Stimulated activated CD8-positive, alpha-beta memory T cell treated with anti-CD3 and anti-CD28 coated beads, Interleukin-7, amount 100 ng/mL, for 24 hours (primary cell): Measurements from ENCODE around the gene MAN2A1.

Experiments
- DNase-seq: peaks from one replicate; pipeline ENCODE4 v3.0.0-alpha.2; 2020; ENCODE audit warnings: low read depth

MAN2A1 gene

DNA sequence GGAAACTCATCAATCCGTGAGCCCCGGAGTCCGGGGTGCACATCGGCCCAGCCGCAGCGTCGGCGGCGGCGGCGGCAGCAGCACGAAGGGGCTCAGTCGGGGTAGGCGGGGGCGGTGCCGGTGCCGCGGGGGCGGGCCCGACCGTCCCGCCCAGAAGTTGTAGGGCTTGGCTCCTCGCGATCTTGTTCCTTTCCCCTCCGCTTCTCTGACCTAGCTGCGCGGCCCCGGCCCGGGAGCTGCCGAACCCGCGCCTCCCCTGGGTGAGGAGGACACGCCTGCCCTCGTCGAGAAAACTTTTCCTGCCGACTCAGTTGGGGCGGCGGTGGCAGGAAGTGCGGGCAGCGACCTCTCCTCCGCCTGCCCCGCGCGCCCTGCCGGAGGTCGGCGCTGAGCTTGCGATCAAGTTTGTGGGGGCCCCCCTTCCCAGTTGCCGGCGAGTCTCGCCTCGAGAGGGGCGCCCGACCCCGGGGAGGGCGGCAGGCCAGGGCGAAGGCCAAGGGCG is at the start of gene MAN2A1:
Gene MAN2A1, plus strand, starts transcription at position 188 of the 502 bp plus-strand sequence. CDS start 491 bp downstream, outside the sequence.
- peak; percentile 44 for DNase-seq

DNA sequence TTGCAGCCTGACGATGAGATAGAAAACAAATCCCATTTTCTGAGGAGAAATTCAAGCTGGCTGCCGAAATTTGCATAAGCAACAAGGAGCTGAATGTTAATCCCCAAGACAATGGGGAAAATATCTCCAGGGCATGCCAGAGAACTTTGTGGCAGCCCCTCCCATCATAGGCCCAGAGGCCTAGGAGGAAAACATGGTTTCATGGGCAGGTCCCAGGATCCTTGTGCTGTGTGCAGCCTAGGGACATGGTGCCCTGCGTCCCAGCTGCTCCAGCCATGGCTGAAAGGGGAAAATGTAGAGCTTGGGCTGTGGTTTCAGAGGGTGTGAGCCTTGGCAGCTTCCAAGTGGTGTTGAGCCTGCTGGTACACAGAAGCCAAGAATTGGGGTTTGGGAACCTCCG is 48.8 kb upstream of the MAN2A1 start:
- DNase-seq, result no peak

DNA sequence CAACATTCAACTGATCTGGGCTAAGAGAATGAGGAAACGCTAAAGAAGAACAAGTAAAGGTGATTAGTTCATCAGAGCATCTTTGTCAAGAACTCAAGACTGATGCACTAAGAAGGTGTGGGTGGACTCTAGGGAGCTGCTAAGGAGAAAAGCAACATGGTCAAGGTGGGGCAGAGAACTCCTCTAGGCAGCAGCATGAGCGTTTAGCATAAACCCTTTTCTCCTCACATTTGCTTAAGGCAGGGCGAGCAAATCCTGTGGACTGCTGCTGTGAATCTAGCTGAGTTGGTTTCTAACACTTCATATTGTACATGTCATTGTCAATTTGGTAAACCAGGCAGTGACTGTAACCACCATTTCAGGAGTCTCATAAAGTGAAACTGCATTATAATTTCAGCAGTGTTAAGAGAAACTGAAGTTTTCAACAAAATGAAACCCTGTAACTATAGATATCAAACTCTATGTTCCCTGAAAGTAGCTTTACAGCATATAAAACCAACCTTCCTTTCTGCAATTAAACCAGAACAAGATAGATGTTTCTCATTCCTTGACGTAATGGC is 45.9 kb upstream of the MAN2A1 start:
- no peak for DNase-seq

DNA sequence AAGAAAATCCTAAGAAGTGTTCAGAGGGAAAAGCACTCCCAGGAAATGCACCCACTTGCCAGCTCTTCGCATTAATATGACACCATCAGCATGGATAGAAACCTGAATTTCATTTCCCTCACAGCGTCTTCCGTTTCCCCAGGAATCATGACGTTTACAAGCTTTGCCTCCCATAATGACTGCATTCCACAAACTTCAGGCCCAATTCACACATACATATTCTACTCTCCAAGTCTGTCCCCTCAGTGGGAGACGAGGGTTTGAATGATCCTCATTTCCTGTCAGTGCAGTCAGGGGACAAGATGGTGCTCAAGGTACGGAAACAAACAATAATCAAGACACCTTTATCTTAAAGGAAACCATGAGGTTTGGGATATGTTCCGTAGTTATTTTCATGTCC is 44.9 kb upstream of the MAN2A1 start:
- DNase-seq, result no peak

DNA sequence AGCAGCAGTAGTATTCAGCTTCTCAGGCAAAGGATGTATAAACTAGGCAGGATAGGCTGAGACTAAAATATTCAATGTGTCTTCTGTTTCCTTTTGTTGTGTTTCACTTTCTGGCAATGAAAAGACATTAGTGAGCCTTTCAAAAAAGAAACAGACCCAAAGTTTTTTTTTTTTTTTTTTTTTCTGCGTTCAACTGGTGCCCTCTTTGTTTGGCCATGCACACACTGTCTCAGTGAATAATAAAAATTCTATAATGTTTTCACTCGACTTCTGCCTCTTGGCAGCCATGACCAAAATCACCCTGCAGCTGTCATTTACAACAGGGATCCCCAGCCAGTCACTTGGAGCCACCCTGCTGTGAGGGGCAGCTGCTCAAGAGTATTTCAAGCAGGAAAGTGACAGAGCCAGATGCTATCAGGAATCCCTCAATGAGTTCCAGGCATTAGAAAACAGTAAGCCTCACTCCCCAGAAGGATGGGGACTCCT is 44.0 kb upstream of the MAN2A1 start:
- DNase-seq, result no peak

DNA sequence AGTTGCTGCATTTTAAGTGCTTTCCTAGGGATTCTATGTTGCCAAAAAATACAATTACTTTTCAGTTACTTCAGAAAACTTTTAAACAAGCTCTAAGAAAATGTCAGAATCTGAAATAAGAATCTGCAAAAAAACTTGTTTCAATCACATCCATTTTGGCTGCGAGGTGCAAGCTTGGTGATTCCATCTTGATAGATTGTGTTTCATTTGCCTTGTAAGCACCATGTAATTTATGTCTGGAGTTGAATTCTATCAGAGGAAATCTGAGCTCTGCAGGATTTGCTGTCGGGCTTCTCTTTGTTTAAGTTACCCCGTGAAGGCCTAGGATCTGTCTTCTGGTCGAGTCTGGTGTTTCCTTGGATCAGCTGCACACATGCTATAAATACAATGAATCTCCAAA is 40.4 kb upstream of the MAN2A1 start:
- no peak for DNase-seq

DNA sequence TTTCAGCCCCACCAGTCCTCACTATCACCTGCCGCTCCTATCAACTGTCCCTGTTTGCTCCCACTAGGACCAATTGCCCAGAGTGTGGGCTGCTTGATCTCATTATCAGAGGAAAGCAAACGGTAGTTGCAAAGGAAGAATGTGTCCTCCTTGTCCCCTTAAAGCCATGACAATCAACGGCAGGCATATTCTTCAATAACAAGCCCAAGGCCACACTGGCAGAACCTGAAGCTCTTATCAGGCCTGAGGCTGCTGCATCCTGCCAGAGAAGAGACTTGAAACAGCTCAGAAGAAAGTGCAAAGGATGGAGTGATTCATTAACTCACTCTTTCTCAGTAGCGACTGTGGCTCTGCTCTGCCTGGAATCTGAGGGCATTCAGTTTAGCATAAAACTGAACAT is 39.2 kb upstream of the MAN2A1 start:
- DNase-seq, result no peak

DNA sequence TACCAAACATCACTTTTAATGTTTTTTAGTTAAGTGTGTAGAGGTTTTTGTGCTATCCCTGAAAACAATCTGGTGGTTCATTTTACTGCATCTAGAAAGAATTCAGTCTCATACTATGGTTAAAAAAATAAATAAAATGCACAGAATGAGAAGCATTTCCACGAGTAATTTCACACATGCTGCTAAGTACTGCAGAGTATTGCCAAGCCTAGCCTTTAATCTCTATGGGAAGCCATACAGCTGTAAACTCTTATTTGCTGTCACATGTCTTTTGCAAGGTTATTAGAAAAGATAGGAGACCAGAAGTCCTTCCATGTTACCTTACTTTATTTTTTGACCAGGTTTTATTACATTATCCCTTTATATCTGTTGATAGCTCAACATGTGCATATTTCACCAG is 37.6 kb upstream of the MAN2A1 start:
- DNase-seq, result no peak

DNA sequence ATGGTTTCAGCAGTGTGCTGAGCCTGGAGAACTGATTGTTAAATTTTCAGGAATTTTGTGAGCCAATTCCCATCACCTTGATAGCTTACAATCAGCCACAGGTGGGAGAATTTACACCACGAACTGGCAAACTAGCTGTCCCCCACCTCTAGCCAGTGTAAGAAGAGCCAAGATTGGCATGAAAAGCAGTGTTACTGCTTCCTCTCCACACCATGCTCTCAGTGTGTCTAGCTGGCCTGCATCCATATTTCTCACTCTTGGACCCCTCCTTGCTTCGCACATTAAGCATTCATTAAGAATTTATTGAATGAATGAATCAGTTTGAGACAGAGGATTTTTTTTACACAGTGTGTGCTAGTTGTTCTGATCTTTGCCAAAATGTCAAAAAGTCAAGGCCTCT is 36.7 kb upstream of the MAN2A1 start:
- DNase-seq, result no peak

DNA sequence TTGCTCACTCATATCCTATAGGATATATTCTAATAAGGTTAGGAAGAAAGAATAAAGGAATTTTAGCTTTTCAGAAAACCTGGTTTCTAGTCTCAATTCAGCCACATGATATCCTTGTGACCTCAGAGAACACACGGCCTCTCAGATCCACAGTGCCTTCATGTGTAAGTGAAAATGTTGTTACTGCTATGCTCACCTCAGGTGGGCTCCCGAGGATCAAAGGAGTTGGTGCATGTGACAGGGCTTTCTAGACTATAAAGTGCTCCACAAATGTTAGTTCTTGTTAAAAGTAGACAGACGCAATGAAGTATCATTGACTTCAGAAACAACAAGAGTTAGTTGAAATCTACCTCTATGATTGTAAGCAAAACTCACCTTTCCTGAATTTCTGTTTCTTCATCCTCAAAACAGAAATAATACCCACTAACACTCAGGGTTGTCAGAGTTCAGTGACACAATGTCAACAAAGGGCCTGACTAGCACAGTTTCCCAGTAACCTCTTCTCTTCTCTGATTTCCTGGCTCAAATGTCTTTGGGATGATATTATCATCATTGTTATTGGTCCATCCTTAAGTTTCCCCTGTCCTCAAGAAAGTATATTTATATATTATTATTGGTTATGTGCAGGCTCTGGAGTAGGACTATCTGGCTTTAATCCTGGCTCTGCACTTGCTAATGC is 36.0 kb upstream of the MAN2A1 start:
- no peak for DNase-seq

DNA sequence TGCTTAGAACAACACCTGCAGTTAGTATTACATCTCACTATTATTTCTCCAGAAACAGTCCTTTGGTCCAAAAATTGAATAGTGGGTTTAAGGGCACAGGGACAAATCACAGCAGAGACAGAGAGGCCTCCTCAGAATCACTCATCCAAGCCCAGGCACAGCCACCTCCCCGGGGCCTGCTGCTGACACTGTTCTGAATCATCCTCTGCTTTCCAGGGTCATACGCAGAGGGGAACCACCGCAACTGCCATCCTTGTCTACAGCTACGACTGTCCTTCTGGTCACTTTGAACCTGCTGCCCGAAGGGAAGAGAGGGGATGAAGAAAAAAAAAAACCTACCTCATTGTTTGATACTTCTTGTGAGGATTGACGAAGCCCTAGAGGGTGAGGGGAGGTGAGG is 35.3 kb upstream of the MAN2A1 start:
- DNase-seq, result no peak

DNA sequence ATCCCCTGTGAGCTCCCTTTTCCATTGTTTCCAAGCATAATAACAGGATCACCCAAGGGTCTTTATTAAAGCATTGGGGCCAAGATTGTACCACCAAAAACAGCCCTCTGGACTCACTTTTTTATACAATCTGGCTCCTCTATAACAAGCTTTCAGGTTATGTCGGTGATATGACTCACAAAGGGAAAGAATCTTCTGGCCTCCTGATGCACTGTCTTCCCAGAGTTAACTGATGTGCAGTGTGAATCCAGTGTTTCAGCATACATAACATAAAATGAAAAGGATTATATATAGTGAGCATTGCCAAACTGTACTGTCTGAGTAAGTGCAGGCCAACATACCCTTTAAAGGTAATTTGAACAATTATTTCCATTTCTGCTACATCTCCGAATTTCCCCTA is 33.9 kb upstream of the MAN2A1 start:
- no peak for DNase-seq

DNA sequence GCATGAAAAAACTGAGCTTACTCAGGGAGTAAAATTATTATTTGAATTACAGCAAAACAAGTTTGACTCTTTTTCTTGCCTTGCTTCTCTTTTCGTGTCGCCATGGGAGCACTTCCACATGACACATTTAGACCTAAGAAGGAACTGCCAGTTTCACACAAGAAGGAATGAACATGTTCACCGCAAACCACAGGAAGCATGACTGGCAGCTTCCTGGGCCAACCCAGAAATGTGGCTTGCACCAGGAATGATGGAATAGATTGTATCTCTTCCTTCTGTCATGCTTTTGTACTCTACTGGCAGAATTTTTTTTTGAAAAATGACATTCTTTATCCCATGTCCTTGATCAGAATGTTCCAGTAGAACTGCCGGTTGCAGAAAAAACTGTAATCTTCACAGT is 32.9 kb upstream of the MAN2A1 start:
- peak; percentile 17 for DNase-seq

DNA sequence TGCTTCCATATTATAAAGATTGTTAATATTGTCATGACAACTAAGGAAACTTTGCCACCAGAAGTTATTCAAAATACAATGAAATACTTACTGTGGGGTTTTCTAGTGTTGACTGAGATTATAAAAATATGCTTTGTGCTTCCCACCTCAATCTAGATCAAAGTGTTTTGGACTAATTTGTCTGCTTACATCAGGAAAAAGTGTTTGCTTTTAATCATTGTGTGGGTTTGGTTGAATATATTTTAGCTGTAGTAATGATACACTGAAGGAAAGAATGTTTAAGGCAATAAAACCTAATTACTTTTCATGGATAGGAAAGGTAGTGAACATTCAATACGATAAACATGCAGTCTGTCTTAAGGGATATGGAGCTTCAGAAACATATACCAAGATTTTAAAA is 29.8 kb upstream of the MAN2A1 start:
- no peak for DNase-seq

DNA sequence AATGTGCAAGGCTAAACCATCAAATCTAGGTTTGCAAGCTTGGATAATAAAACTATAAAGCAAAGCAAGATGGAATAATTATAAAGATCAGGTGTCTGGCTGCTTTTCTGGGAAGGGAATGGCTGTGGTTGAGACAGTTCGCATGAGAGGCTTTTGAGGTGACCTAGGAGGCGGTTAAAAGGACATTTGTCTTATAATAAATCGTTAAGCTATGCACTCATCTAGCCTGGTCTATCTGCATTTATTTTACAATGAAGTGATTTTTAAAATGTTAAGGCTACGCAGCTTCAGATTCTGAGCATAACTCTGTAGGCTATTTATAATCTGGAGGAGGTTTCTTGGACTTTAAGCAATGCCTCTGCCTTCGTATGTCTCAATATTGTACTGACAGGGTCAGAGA is 29.4 kb upstream of the MAN2A1 start:
- DNase-seq, result no peak

DNA sequence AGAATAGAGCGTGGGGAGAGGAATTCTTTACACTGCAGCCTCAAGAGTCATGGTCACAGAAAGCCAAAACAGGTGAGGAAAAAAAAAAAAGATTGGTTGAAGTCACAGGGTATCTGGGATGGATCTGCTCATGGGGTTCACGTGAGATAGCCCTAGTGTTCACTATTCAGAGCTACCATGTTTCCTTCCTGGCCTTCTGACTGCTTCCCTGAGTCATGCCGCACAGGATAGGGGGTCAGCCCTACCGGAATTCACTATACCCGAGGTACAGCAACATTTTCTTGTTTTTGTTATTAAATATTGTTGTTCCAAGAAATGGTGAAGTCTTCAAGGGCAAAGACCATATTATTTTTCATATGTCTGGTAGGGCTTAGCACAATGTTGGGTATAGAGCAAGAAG is 21.5 kb upstream of the MAN2A1 start:
- no peak for DNase-seq

DNA sequence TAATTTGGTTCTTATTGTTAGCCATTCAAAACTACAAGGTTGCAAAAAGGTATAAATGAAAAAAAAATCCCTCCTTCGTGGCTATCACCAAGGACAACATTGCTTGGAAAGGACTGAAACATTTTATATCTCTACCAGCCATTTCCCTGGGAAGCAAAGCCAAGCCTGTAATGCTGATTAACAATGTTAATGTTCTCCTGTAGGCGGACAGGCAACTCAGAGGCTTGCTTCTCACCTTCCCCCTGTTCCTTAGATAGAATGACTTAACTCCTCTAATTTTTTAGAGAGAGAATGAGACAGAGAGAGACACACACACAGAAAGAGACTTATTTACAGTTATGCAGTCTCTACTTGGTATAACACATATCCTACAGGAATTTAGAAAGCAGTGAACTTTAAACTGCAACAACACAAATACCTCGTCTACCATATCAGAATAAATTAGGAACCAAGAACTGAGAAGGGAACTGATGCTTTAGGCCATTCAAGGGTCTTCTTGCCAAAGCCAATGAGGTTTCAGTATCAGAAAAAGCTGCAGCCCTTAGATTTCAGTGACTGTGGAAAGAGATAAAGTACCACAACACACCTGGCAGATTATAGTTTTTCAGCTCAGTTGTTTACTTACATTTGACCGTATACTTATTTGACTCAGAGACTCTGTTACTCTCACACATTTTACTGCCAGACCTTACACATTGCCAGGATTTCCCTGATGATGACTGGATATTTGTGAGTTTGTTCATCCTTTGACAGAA is 20.9 kb upstream of the MAN2A1 start:
- no peak for DNase-seq

DNA sequence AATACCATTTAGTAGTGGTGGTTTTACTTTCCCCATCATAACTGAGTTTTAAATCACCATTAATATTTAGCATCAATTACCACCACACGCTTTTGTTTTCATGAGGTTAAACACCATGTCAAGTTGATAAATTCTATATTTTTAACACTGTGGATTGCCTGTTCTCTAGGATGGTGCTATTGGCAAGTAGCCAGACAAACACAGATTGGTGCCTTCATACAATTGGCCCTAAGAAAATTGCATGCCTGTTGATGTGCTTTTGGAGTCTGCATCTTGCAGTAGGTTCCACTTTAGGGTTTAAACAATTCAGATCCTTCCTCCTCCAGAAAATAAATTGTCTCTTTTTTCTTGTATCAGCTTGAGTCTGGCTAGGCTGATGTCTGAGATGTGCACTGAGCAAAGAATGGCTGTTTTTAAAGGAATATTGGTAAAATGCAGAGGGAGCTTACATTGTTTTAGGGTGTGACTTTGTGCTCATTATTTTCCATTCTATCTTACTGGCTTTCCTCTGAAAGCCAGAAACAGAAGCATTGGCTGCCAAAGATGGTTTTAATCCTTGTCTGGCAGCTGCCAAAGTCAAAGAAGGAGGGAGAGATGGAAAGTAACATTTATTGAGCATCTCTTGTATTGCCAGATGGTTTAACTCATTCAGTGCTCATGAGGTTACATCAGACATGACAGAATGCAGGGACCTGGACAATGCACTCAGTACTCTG is 19.6 kb upstream of the MAN2A1 start:
- no peak for DNase-seq

DNA sequence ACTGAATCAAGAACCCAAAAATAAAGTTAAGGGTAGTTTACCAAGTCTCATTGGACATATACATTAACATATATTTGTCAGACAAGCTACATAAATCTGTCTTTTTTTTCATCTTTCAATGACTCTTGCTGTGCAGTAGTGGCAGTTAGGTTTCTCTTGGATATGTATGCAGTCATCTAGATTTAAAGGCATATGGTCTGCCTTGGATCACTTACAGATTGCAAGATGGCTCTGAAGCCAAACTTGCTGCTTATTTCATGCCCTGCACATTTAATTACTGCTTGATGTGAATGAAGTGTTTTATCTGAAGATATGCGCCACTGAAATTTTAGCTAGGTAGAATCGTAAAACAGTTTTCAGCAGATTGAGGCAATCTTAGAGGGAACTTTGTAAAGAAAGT is 18.6 kb upstream of the MAN2A1 start:
- no peak for DNase-seq

DNA sequence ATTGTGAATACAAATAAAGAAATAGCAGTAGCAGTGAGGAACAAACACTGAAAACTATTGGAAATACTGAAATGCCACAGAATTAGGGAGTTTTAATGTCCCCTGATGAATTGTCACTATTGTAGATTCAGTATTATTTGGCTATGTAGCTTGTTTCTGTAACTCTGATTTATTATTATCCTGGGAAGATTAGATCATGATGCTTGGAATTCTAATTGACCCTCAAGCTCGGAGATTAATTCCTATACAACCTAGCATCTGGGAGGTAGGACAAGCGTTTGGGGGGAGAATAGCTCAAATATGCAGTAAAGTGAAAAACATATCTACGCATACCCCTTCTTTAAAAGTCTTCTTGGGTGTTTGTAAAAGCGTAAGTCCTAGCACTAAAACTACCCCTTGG is 15.1 kb upstream of the MAN2A1 start:
- DNase-seq, result no peak

DNA sequence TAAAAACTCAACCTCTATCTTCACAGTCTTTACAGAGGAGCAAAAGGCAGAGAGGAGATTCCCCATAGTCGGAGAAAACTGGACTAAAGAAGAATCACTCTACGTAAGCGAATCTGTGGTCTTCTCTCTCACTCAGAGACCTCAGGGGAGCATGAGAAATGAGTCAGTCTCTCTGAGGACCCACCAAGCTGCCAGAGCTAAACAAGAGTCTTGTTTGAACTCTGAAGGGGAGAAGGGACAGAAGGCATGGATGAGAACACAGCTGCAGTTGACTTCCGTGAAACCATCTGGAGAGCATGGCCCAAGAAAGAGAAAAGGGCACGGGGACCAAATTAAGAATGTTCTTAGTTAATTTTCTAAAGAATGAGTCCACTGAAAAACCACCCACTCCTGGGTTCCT is 12.8 kb upstream of the MAN2A1 start:
- no peak for DNase-seq

DNA sequence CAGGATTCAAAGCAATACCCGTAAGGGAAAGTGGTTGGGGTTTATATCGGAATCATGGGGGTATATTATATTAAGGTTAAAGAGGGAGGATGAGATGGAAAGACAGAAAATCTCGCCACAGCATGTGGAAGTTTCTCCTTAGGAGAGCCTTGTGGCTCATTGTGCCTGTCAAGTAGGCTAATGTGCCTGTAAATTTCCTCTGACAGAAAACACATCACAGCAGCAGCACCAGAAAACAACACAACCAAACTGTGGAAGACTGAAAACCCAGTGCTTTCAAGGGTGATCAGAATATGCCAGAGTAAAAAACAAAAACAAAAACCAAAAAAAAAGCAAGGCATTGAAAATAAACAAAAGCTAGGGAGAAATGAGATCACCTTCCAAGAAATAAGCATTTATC is 11.3 kb upstream of the MAN2A1 start:
- DNase-seq, result no peak

DNA sequence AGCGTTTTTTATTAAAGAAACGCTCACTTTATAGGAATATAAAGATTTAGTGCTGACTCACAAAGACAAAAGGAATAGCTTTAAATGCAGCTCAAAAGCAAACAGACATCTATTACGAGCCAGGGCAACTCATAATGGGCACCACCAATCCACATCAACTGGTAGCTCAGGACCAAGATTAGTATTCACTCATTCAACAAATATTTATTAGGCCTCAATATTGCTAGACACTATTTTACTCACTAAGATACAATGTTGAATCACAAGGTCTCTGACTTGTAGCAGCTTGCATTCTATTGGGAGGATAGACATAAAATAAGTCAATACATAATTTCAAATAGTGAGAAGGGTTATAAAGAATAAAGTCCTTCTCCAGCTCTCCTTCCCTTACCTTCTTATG is 8.0 kb upstream of the MAN2A1 start:
- DNase-seq, result no peak
